Measurements from ENCODE around the gene TBC1D32. TPM values are rescaled to one million over a fixed set of nuclear protein-coding genes. Genes with fewer than 3 reads are reported as not detected.

TBC1D32 gene
- total and polyA plus RNA-seq, 2 donors (not counting 3 experiments of a cell fraction or from before 2014, with no cell fraction given): 2.5 to 4.0 TPM

DNA sequence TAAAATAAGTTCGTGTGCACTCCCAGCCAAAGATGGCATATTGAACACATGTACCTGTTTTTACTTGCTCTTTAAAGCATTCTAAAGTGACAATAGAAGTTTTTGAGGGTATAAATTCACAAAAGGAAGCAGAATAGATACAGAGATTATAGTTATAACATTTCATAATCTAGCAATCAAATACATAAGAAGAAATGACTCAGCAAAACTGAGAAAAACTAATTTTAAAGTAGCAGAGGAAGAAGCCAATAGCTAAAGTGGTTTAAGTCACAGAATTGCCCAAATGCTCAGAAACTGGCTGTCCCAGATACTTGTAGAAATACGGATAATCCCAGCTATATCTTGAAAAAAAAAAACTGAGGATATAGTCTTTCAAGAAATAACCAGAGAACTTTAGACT lies 49.2 kb upstream of the TBC1D32 start:
- no peaks in the 10 kb centered on the region for H3K79me2 ChIP-seq (ENCODE audit: control insufficient read depth, insufficient read depth, low read length)
- H3K4me2 ChIP-seq (ENCODE audit: insufficient read depth, low read length): no peak overlapping the region
- H3K4me1 ChIP-seq (ENCODE audit: control insufficient read depth, extremely low read depth, insufficient read depth, low read length): no peaks in the 10 kb centered on the region
- no peak overlapping the region for H3K4me3 ChIP-seq (replicated peaks in 1 of 3; ENCODE audit: insufficient read depth in 1 of 3, low read depth in 1 of 3, low read length in 3 of 3)
- POLR2A ChIA-PET: no interaction called here
- DNase-seq (ENCODE audit: low read depth, low spot score) (no peak), FAIRE-seq (no peak)
- H3K36me3 ChIP-seq (ENCODE audit: control insufficient read depth in 2 of 2, extremely low read depth in 1 of 2, insufficient read depth in 2 of 2, low read length in 2 of 2): no peaks in the 10 kb centered on the region
- no peaks in the 10 kb centered on the region for H3K9me3 ChIP-seq (replicated peaks; ENCODE audit: control insufficient read depth, insufficient read depth, low read length)
- intact Hi-C loops (cut with micrococcal nuclease): loop anchor here (2.0 kb wide), 1 partner anchor 15 kb away; no protein-coding TSS in a partner anchor
- no TSS peak for BruUV-seq (replicated peaks)
- no peaks in the 10 kb centered on the region for H3K27me3 ChIP-seq (ENCODE audit: control insufficient read depth in 2 of 2, insufficient read depth in 2 of 2, low read length in 2 of 2)
- dilution Hi-C loops (cut with MboI; ENCODE audit: extremely low pct_ligation_motif_present, low sequenced_read_pairs): no loop called here
- TF ChIP-seq POLR2AphosphoS5 (IDR thresholded peaks at IDR 0.05; ENCODE audit: insufficient read depth, low read depth, low read length) (no peak), GATA2 (IDR thresholded peaks at IDR 0.05; ENCODE audit: insufficient read depth, insufficient read length, low read depth, low read length) (no peak), MYC (IDR thresholded peaks at IDR 0.05; ENCODE audit: low read depth, low read length) (no peak), POLR2A (IDR thresholded peaks at IDR 0.05; ENCODE audit: low read depth, low read length) (no peak), EZH2 (IDR thresholded peaks at IDR 0.05; ENCODE audit: borderline replicate concordance, low read depth, low read length, severe bottlenecking) (no peak), JUN (IDR thresholded peaks at IDR 0.05; ENCODE audit: borderline replicate concordance, insufficient read depth, insufficient read length, low read depth) (no peak), FOS (IDR thresholded peaks at IDR 0.05; ENCODE audit: borderline replicate concordance, insufficient read depth, low read length) (no peak)
- TF ChIP-seq, protein P1, sequence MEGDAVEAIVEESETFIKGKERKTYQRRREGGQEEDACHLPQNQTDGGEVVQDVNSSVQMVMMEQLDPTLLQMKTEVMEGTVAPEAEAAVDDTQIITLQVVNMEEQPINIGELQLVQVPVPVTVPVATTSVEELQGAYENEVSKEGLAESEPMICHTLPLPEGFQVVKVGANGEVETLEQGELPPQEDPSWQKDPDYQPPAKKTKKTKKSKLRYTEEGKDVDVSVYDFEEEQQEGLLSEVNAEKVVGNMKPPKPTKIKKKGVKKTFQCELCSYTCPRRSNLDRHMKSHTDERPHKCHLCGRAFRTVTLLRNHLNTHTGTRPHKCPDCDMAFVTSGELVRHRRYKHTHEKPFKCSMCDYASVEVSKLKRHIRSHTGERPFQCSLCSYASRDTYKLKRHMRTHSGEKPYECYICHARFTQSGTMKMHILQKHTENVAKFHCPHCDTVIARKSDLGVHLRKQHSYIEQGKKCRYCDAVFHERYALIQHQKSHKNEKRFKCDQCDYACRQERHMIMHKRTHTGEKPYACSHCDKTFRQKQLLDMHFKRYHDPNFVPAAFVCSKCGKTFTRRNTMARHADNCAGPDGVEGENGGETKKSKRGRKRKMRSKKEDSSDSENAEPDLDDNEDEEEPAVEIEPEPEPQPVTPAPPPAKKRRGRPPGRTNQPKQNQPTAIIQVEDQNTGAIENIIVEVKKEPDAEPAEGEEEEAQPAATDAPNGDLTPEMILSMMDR (IDR thresholded peaks at IDR 0.05; ENCODE audit: extremely low read depth in 1 of 2, insufficient read depth in 1 of 2, low read depth in 1 of 2, low read length in 2 of 2): no peak
- TF ChIP-seq, protein P2, sequence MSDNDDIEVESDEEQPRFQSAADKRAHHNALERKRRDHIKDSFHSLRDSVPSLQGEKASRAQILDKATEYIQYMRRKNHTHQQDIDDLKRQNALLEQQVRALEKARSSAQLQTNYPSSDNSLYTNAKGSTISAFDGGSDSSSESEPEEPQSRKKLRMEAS (IDR thresholded peaks at IDR 0.05; ENCODE audit: insufficient read depth, insufficient read length): no peak
- no peak overlapping the region for H3K27ac ChIP-seq (ENCODE audit: insufficient read depth, low read depth, low read length)
- no peak overlapping the region for H2AFZ ChIP-seq (ENCODE audit: low read depth, low read length)
- CTCF ChIA-PET: no interaction called here
- H3K9me1 ChIP-seq (replicated peaks; ENCODE audit: control insufficient read depth, extremely low read depth, insufficient read depth, low read length): no peaks in the 10 kb centered on the region
- H3K9ac ChIP-seq (replicated peaks; ENCODE audit: extremely low read depth, insufficient read depth, low read length): no peak overlapping the region
- H4K20me1 ChIP-seq (replicated peaks; ENCODE audit: control insufficient read depth, extremely low read depth, insufficient read depth, low read length): no peaks in the 10 kb centered on the region

Data from endothelial cell of umbilical vein (primary cell).